Spleen (tissue), 7 donors: ENCODE measurements around the gene FAT2.

Experiments
- POLR2AphosphoS5 ChIP-seq, 3 donors: sonication (generic); formaldehyde crosslinking; IDR thresholded peaks; one replicate each; pipeline ENCODE4 v1.5.1; 2017; ENCODE audit warnings: antibody characterized with exemption in 3 of 3
- TF ChIP-seq, protein P1 (sequence below), 11 experiments: fragments of 200-600 bp in 7 of 11; fragments of 450-650 bp in 4 of 11; sonication (generic) in 4 of 11; IDR thresholded peaks in 8 of 11; conservative IDR thresholded peaks in 3 of 11; 1 replicate in 7 of 11; 2 replicates in 4 of 11; pipeline versions ENCODE4 v1.4.0 to v1.8.0; 2016 to 2021; ENCODE audit warnings: antibody characterized with exemption in 11 of 11, inconsistent platforms in 4 of 11, mild to moderate bottlenecking in 1 of 11
- donor health status: DM: no; HTN: no; CAD: no; lungs with moderate emphysema.
- donor health status: DM: no; HTN: no; CAD: no.
- donor health status: DM: no; HTN: no; CAD: no.

GRCh38 chr5:151620461-151620840, 29.3 kb upstream of the FAT2 start:
- TF ChIP-seq, protein P1, sequence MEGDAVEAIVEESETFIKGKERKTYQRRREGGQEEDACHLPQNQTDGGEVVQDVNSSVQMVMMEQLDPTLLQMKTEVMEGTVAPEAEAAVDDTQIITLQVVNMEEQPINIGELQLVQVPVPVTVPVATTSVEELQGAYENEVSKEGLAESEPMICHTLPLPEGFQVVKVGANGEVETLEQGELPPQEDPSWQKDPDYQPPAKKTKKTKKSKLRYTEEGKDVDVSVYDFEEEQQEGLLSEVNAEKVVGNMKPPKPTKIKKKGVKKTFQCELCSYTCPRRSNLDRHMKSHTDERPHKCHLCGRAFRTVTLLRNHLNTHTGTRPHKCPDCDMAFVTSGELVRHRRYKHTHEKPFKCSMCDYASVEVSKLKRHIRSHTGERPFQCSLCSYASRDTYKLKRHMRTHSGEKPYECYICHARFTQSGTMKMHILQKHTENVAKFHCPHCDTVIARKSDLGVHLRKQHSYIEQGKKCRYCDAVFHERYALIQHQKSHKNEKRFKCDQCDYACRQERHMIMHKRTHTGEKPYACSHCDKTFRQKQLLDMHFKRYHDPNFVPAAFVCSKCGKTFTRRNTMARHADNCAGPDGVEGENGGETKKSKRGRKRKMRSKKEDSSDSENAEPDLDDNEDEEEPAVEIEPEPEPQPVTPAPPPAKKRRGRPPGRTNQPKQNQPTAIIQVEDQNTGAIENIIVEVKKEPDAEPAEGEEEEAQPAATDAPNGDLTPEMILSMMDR (IDR thresholded peaks at IDR 0.05 in 8 of 11, conservative IDR thresholded peaks at IDR 0.05 in 3 of 11), result no peak
- no peak for TF ChIP-seq POLR2AphosphoS5 (IDR thresholded peaks at IDR 0.05)
